Choroid plexus epithelial cell (primary cell): ENCODE results near the gene TMEM175.

ENCODE experiments used
- DNase-seq: peaks from one replicate; pipeline ENCODE4 v3.0.0-alpha.2; 2010; ENCODE audit warnings: low read depth
- H3K4me3 ChIP-seq: 2 replicates; pipeline ENCODE4 v1.5.1; 2011; ENCODE audit warnings: low read depth, mild to moderate bottlenecking, control low read depth, low read length, moderate library complexity
- CTCF ChIP-seq: conservative IDR thresholded peaks from 2 replicates; pipeline ENCODE4 v1.5.1; 2011; ENCODE audit warnings: low read depth, mild to moderate bottlenecking, control low read depth, inconsistent platforms, low read length, moderate library complexity

TMEM175 gene

GRCh38 chr4:909821-910220, 22.4 kb upstream of the TMEM175 start:
- H3K4me3 ChIP-seq, result no peak overlapping the region
- TF ChIP-seq CTCF, result no peak
- no peak for DNase-seq

GRCh38 chr4:910366-911091, 21.7 kb upstream of the TMEM175 start:
- TF ChIP-seq CTCF, result no peak
- DNase-seq, result no peak
- H3K4me3 ChIP-seq, result no peak overlapping the region

GRCh38 chr4:911221-911751, 21.0 kb upstream of the TMEM175 start:
- no peak overlapping the region for H3K4me3 ChIP-seq
- TF ChIP-seq CTCF, result no peak
- no peak for DNase-seq

GRCh38 chr4:911871-912490, 20.3 kb upstream of the TMEM175 start:
- no peak for DNase-seq
- no peak for TF ChIP-seq CTCF

GRCh38 chr4:912548-913279, 19.5 kb upstream of the TMEM175 start:
- H3K4me3 ChIP-seq, result no peak overlapping the region
- TF ChIP-seq CTCF, result no peak
- DNase-seq, result no peak

More at GRCh38 chr4:911871-912490, 20.3 kb upstream of the TMEM175 start:
- no peak overlapping the region for H3K4me3 ChIP-seq

DNA sequence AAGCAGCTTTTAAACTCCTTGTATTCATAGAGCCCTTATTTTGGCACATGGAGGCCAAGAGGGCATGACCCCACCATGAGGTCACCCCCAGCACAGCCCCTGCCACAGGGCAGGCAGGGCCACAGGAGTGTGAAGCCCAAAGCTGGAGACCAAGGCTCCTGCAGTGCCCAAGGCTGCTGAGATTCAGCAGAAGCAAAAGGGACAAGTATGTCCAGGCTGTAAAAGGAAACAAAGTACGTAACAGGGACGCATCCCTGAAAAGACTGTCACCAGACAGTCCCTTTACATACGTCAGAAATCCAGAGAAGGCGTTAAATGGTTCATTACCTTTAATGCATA, 19.0 kb upstream of the TMEM175 start:
- no peak for TF ChIP-seq CTCF
- no peak for DNase-seq

More for the DNA sequence above, 19.0 kb upstream of the TMEM175 start:
- no peak overlapping the region for H3K4me3 ChIP-seq
